ENCODE data around the gene SERPINB7.
A peak's percentile ranks its signal among the peaks of the same experiment; 100 is the strongest.

The SERPINB7 gene

GRCh38 chr18:63834471-63835113, 59.4 kb downstream of the SERPINB7 start:
- in situ Hi-C loops (cut with MboI; ENCODE audit: low pct_unique_long_range_greater_than_20kb, low sequenced_read_pairs), result loop anchor here (25.0 kb wide), 1 partner anchor 322 kb away; no protein-coding TSS in a partner anchor
- no peak for DNase-seq

GRCh38 chr18:63836456-63836855, 61.2 kb downstream of the SERPINB7 start:
- in situ Hi-C loops (cut with MboI; ENCODE audit: low pct_unique_long_range_greater_than_20kb, low sequenced_read_pairs), result loop anchor here (25.0 kb wide), 1 partner anchor 324 kb away; no protein-coding TSS in a partner anchor
- DNase-seq, result no peak

DNA sequence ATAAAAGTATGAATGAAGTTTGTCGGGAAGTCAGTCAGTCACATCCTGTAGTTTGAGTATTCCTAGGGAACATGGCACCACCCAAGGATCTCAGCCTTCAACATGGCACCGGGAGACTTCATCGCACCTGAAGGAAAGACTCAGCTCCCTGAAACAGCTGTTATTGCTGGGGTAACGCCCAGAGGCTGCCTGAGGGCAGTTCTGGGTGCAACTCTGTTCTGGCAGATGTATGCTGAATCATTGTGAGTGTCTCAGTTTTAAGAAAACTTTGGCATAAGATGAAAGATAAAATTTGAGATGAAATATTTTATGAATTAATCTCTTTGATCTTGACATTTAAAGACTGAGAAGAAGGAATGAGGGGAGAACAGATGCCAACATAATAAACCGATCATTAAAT, 62.4 kb downstream of the SERPINB7 start:
- in situ Hi-C loops (cut with MboI; ENCODE audit: low pct_unique_long_range_greater_than_20kb, low sequenced_read_pairs), result loop anchor here (25.0 kb wide), 1 partner anchor 325 kb away; no protein-coding TSS in a partner anchor
- no peak for DNase-seq

- no peak for DNase-seq
- in situ Hi-C loops (cut with MboI; ENCODE audit: low pct_unique_long_range_greater_than_20kb, low sequenced_read_pairs), result loop anchor here (25.0 kb wide), 1 partner anchor 331 kb away; no protein-coding TSS in a partner anchor
Observed at GRCh38 chr18:63843008-63843407, 67.8 kb downstream of the SERPINB7 start.

DNA sequence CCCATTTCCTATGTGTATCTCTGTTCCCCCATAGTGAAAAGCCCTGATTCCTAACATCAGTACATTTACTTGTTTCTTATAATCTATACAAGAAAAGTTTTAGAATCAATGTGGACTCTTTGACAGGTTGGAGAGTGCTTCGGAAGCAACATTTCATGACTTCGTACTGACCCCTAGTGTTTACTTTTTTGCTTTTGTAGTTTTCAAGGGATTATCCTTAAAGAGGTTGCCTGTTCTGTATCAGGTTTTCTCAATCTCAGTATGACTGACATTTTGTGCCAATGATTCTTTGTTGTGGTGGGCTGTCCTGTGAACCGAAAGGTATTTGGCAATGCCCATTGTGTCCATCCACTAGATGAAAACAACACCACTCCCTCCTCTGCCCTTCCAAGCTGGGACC, 69.0 kb downstream of the SERPINB7 start:
- in situ Hi-C loops (cut with MboI; ENCODE audit: low pct_unique_long_range_greater_than_20kb, low sequenced_read_pairs), result loop anchor here (25.0 kb wide), 1 partner anchor 332 kb away; no protein-coding TSS in a partner anchor
- DNase-seq, result peak; percentile 51

DNA sequence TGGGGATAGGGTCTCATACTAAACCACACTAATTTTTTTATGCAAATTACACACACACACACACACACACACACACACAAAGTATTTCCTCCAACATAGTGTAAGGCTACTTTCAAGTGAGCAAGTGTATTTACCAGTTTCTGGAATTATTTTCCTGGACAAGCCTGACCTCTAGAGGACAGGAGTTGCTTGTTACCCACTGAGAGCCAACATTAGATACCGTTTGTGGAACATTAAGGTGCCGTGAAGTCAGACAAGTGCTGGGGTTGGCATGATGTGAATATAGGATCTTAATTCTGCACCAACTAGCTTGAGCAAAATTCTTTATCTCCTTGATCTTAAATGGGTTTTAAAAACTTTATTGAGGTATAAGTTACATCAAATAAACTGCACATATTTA, 72.9 kb downstream of the SERPINB7 start:
- in situ Hi-C loops (cut with MboI; ENCODE audit: low pct_unique_long_range_greater_than_20kb, low sequenced_read_pairs), result loop anchor here (25.0 kb wide), 1 partner anchor 336 kb away; no protein-coding TSS in a partner anchor

DNA sequence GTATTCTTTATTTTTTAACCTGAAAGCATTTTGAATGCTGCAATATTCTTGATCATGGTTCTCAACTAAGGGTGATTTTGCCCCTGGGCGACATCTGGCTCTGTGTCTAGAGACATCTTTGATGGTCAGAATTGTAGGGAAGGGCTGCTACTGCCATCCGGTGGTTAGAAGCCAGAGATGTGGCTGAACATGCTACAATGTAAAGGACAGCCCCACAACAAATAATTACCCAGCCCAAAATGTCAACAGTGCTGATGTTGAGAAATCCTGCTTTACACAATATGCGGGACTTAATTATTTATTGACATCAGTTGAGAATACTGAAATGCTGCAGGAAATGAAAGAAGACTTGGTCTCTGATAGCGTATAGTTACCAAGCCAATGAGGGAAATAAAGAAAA, 74.8 kb downstream of the SERPINB7 start:
- in situ Hi-C loops (cut with MboI; ENCODE audit: low pct_unique_long_range_greater_than_20kb, low sequenced_read_pairs), result no loop called here
- peak; percentile 26 for DNase-seq

More for the DNA sequence above, 72.9 kb downstream of the SERPINB7 start:
- DNase-seq, result peak; percentile 40

DNA sequence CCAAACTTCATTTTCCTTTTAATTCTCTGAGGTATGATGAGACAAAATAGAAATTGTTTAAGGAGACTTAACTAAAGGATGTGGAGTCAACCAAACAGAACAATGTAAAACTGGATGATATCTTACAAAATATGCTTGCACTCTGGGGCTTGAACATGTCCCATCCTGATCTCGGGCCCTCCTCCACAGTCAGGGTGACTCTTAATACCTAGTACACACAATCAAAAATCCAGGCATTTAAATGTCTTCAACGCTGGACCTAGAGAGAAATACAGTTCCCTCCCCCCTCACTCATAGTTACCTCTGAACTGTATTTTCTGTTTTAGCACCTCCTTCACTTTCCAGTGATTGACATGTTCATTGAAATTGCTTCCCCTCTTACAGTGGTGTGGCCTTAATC, 75.4 kb downstream of the SERPINB7 start:
- no peak for DNase-seq
- in situ Hi-C loops (cut with MboI; ENCODE audit: low pct_unique_long_range_greater_than_20kb, low sequenced_read_pairs), result no loop called here
